Neuron (in vitro differentiated cells): Measurements from ENCODE around the gene KLHL10.
"Not testable (repeated sequence)": the region's sequence is repeated elsewhere in the genome, so short reads cannot be mapped to it uniquely, and the experiment has no call there.

ENCODE experiments used
- H2AFZ ChIP-seq: one replicate; pipeline ENCODE4 v1.6.1; 2013; ENCODE audit warnings: low read depth, mild to moderate bottlenecking, inconsistent platforms, low read length, moderate library complexity
- H3K27me3 ChIP-seq: one replicate; pipeline ENCODE4 v1.6.1; 2013; ENCODE audit warnings: low read length; ENCODE audit not compliant: insufficient read depth
- H3K36me3 ChIP-seq: one replicate; pipeline ENCODE4 v1.6.1; 2013; ENCODE audit warnings: low read length; ENCODE audit not compliant: insufficient read depth
- H3K4me1 ChIP-seq: one replicate; pipeline ENCODE4 v1.6.1; 2013; ENCODE audit warnings: low read length; ENCODE audit not compliant: insufficient read depth
- H3K4me3 ChIP-seq: 2 replicates; pipeline ENCODE4 v1.5.1; 2013; ENCODE audit warnings: mild to moderate bottlenecking, low read length, moderate library complexity
- H3K9me3 ChIP-seq: one replicate; pipeline ENCODE4 v1.6.1; 2013; ENCODE audit warnings: low read length

KLHL10 gene

DNA sequence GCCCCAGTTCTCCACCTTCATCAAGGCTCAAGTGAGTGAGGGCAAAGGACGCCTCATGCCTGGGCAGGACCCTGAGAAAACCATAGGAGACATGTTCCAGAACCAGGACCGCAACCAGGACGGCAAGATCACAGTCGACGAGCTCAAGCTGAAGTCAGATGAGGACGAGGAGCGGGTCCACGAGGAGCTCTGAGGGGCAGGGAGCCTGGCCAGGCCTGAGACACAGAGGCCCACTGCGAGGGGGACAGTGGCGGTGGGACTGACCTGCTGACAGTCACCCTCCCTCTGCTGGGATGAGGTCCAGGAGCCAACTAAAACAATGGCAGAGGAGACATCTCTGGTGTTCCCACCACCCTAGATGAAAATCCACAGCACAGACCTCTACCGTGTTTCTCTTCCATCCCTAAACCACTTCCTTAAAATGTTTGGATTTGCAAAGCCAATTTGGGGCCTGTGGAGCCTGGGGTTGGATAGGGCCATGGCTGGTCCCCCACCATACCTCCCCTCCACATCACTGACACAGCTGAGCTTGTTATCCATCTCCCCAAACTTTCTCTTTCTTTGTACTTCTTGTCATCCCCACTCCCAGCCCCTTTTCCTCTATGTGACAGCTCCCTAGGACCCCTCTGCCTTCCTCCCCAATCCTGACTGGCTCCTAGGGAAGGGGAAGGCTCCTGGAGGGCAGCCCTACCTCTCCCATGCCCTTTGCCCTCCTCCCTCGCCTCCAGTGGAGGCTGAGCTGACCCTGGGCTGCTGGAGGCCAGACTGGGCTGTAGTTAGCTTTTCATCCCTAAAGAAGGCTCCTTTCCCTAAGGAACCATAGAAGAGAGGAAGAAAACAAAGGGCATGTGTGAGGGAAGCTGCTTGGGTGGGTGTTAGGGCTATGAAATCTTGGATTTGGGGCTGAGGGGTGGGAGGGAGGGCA, 15.1 kb upstream of the KLHL10 start:
- Histone ChIP-seq H2AFZ (no peak overlapping the region), H3K4me3 (no peak overlapping the region), H3K9me3 (no peaks in the 10 kb centered on the region), H3K36me3 (peaks cover 45% of the 10 kb centered on the region), H3K27me3 (no peaks in the 10 kb centered on the region), H3K4me1 (peaks cover 8% of the 10 kb centered on the region)

DNA sequence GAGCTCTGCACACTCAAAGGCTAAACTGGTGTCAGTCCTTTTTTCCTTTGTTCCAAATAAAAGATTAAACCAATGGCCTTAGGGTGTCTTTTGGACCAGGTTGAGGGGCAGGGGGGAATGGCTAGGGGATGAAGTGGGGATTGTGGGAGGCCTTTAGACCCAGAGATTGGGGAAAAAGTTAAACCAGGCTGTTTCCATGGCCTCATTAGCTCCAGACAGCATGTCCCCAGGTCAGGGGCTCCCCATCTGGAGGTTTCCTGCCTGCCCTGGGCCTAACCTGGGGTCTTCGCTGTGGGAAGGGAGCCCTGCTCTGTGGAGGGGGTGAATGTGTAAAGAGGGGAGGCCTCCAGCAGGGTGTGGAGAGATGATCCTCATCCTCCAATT, 14.5 kb upstream of the KLHL10 start:
- Histone ChIP-seq H3K36me3 (peaks cover 48% of the 10 kb centered on the region), H3K4me1 (peaks cover 8% of the 10 kb centered on the region), H2AFZ (no peak overlapping the region), H3K9me3 (no peaks in the 10 kb centered on the region), H3K4me3 (no peak overlapping the region), H3K27me3 (no peaks in the 10 kb centered on the region)

DNA sequence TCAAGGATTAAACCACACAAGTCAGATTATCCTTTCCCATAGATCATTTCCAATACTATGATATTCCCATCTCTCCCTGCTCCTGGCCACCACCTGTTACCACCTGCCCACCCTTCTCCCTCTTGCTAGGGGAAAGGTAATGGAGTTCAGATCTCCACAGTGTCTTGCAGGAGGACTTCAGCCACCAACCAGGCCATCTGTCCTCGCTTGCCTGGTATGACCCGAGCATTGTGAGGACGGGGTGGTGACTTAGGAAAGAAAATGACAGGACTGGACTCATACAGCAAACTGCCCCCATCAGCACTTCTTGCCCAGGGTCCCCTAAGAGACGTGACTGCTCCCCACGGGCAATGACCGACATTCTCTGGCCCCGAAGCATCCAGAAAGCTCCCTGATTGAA, 14.0 kb upstream of the KLHL10 start:
- Histone ChIP-seq H3K36me3 (peaks cover 47% of the 10 kb centered on the region), H2AFZ (no peak overlapping the region), H3K4me3 (no peak overlapping the region), H3K27me3 (no peaks in the 10 kb centered on the region), H3K9me3 (no peaks in the 10 kb centered on the region), H3K4me1 (peaks cover 8% of the 10 kb centered on the region)

DNA sequence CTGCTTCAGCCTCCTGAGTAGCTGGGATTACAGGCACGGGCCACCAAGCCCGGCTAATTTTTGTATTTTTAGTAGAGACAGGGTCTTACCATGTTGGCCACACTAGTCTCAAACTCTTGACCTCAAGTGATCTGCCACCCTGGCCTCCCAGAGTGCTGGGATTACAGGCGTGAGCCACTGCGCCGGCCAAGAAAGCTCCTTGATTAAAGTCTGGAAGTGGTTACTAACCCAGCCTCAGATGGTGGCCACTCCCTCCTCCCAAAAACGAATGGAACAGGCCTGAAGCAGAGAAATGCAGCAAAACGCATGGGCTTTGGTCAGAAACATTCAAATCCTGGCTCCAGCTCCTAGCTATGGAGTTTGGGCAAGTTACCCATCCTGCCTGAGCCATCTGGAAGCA, 13.5 kb upstream of the KLHL10 start:
- peaks cover 52% of the 10 kb centered on the region for H3K36me3 ChIP-seq

DNA sequence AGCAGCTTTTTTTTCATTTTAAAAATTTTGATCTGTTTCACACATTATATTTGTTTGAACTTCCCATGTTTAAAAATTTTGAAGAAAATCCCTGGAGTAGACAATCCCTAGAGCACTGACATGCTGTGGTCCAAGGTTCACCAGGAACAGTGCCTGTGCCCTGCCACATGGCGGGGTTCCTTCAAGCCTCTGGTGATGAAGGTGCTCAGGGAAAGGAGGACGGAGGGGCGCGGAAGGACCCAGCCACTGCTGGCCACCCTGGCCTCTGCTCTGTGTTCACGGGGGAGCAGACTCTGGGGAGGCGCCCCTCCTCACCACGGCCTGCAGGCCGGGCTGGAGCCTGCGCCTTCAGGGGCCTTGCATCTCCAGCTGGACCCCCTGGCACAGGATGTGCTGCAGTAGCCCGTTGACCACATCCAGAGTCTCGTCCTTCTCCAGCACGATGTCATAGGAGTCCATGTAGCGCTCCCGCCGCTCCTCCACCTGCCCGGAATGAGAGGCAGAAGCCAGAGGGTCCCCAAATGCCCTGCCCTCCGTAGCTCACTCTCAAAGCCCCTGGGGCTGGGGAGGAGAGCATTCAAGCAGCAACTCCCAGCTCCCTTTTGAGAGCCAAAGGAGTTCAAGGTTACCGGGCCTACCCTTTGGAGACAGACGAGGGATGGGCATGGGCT, 12.3 kb upstream of the KLHL10 start:
- H3K4me1 ChIP-seq, result peaks cover 8% of the 10 kb centered on the region
- no peaks in the 10 kb centered on the region for H3K9me3 ChIP-seq
- H3K4me3 ChIP-seq, result no peak overlapping the region
- H3K36me3 ChIP-seq, result peaks cover 50% of the 10 kb centered on the region
- H2AFZ ChIP-seq, result no peak overlapping the region
- no peaks in the 10 kb centered on the region for H3K27me3 ChIP-seq

More for the DNA sequence above, 13.5 kb upstream of the KLHL10 start:
- H3K27me3 ChIP-seq, result no peaks in the 10 kb centered on the region
- H3K9me3 ChIP-seq, result no peaks in the 10 kb centered on the region
- peaks cover 8% of the 10 kb centered on the region for H3K4me1 ChIP-seq
- no peak overlapping the region for H3K4me3 ChIP-seq
- H2AFZ ChIP-seq, result no peak overlapping the region

DNA sequence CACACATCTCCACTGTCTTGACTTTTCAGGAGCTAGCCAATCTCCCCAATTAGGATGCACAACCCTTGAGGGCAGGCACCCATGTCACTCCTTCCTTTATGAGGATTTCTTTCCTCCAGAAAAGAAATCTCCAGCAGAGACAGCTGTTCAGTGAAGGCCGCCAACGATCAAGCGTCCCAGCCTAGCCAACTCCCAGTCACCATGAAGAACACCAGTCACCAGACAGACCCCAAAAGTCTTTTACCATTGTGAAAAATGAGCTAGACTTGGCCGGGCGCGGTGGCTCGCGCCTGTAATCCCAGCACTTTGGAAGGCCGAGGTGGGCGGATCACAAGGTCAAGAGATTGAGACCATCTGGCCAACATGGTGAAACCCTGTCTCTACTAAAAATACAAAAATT, 7.7 kb upstream of the KLHL10 start:
- not testable (repeated sequence) for H2AFZ ChIP-seq, H3K9me3 ChIP-seq, H3K4me1 ChIP-seq, H3K27me3 ChIP-seq, H3K4me3 ChIP-seq
- peaks cover 69% of the 10 kb centered on the region for H3K36me3 ChIP-seq

DNA sequence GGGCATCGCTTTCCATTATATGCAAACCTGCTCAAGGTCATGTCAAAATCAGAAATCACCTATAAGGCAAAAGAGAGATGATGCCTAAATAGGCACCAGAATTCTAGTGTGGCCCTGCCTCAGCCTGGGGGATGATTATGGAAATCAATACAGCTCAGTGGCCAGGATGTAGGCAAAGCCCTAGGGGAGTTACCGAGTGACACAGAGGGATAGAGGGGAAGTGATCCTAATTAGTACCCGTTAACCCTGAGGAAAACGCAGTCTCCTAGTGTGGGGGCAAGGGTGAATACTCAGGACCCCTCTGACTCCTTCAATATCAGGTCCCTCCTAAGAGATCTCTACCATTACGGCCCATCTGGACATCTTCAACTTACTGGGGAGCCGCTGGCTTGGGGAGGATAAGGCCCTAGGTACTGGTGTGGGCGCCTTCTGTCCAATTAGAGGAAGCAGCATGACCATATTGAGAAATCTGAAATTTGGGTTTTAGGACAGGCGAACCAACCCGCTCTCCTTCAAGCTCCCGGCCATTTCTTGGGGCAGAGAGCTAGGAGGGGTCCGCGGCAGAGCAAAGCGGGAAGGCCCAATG, 2.3 kb upstream of the KLHL10 start:
- H2AFZ ChIP-seq, result peak overlapping the region; percentile 70
- H3K4me1 ChIP-seq, result peaks cover 8% of the 10 kb centered on the region
- peaks cover 31% of the 10 kb centered on the region for H3K36me3 ChIP-seq
- H3K4me3 ChIP-seq, result peak overlapping the region; percentile 81
- H3K27me3 ChIP-seq, result no peaks in the 10 kb centered on the region
- H3K9me3 ChIP-seq, result no peaks in the 10 kb centered on the region

DNA sequence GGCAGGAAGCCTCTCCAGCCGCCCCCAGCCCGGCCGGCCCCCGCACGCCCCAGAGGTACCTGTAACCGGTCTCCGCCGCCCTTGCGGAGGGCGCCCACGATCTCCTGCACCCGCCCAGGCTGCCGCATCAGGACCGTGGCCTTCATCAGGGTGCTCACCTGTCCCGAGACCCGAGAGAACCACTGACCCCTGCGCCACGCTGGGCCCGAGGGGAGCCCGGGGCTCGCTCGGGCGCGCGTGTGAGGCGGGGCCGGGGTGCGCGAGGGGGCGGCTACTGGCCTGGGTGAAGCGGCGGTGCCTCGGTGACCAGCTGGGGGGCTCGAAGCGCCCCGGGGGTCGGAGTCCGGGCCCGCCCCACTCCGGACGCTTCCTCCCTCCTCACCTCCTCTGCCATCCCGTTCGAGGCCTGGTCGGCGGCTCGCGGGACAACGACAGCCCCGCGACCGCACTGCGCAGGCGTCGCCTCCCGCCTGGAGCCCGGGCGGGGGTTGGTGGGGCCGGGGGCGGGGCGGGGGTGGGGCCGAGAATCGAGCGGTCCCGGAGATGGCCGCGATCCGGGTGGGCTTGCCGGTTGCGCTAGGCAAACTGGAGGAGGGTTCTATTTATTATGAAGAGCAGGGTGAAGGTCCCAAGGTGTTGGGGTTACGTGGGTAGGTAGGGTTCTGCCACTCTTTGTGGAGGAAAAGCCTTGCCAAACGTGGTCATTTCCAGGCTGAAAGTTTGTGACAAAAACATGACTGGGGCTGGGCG, 1.6 kb upstream of the KLHL10 start, which contains the start of gene NT5C3B:
Gene NT5C3B (minus strand): TSS at position 433 of the 750 bp plus-strand sequence. CDS start 39 bp downstream, at position 394.
- Histone ChIP-seq H3K36me3 (peaks cover 25% of the 10 kb centered on the region), H3K4me1 (peaks cover 8% of the 10 kb centered on the region), H3K27me3 (no peaks in the 10 kb centered on the region), H3K4me3 (peak within 1 kb of the TSS; percentile 81), H3K9me3 (no peaks in the 10 kb centered on the region), H2AFZ (peak within 1 kb of the TSS; percentile 70)

DNA sequence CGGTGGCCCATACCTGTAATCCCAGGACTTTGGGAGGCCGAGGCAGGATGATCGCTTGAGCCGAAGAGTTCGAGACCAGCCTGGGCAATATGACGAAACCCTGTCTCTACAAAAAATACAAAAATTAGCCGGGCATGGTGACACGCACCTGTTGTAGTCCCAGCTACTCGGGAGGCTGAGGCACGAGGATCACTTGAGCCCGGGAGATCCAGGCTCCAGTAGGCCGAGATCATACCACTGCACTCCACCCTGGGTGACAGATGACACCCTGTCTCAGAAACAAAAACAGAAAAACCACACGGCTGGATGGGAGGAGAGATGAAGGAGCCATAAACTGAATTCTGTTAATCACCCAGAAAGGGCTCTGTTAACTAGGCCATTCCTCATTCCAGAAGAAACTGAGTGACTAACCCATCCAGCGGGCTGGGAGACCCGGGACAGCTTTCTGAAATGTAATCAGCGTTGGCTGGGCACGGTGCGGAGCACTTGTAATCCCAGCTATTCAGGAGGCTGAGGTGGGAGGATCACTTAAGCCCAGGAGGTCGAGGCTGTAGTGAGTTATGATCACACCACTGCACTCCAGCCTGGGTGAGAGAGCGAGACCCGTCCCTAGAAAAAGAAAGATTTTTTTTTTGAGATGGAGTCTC, 952 bp upstream of the KLHL10 start:
- peaks cover 18% of the 10 kb centered on the region for H3K36me3 ChIP-seq
- no peaks in the 10 kb centered on the region for H3K27me3 ChIP-seq
- peaks cover 8% of the 10 kb centered on the region for H3K4me1 ChIP-seq
- peak overlapping the region; percentile 81 for H3K4me3 ChIP-seq
- H3K9me3 ChIP-seq, result no peaks in the 10 kb centered on the region
- peak overlapping the region; percentile 39 for H2AFZ ChIP-seq

DNA sequence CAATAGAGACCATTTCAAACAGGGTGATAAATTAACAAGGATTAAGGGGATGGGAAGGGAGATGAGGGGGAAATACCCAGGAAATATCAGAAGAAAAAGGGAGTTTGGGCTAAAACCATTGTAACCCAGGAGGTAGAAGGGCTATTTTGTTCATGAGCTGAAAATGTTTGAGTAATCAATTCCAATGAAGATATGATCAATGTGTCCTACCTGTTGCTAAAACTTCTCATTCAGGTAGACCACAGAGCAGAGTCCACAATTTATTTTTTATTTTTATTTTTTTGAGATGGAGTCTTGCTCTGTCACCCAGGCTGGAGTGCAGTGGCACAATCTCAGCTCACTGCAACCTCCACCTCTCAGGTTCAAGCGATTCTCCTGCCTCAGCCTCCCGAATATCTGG, 1.8 kb downstream of the KLHL10 start:
- not testable (repeated sequence) for H3K4me3 ChIP-seq, H3K27me3 ChIP-seq, H3K9me3 ChIP-seq, H3K4me1 ChIP-seq, H3K36me3 ChIP-seq, H2AFZ ChIP-seq

DNA sequence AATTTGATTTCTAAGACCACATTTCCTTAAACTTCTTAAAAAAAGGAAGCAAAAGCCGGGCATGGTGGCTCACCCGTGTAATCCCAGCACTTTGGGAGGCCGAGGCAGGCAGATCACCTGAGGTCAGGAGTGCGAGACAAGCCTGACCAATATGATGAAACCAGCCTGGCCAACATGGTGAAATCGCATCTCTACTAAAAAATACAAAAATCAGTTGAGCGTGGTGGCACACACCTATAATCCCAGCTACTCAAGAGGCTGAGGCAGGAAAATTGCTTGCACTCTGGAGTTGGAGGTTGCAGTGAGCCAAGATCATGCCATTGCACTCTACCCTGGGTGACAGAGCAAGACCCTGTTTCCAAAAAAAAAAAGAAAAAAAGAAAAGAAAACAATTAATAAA, 3.2 kb downstream of the KLHL10 start:
- H3K36me3 ChIP-seq, H3K4me3 ChIP-seq, H3K9me3 ChIP-seq, H2AFZ ChIP-seq, H3K27me3 ChIP-seq, H3K4me1 ChIP-seq: not testable (repeated sequence)

DNA sequence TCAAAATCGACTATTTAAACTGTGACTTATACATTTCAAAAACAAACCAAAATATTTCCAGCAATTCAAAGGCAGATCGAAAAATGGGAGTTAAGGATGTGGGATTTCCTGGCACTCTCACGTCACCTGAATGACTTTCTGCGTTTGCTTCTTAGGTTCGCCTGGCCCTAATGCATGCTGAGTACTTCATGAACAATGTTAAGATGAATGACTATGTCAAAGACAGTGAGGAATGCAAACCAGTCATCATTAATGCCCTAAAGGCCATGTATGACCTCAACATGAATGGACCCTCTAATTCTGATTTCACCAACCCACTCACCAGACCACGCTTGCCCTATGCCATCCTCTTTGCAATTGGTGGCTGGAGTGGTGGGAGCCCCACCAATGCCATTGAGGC, 7.3 kb downstream of the KLHL10 start:
- Histone ChIP-seq H3K9me3 (no peaks in the 10 kb centered on the region), H3K4me3 (no peak overlapping the region), H3K27me3 (no peaks in the 10 kb centered on the region), H3K4me1 (no peaks in the 10 kb centered on the region), H3K36me3 (peaks cover 2% of the 10 kb centered on the region), H2AFZ (no peak overlapping the region)
